Ovary (tissue), 9 donors: ENCODE measurements around the gene GALNT15. TPM values are rescaled to one million over a fixed set of nuclear protein-coding genes. Genes with fewer than 3 reads are reported as not detected.

Source experiments
- DNase-seq, 5 donors: peaks; one replicate each; pipeline ENCODE4 v3.0.0-alpha.2; 2019 to 2020
- H3K27ac ChIP-seq, 2 donors: fragments of 200-600 bp; one replicate each; pipeline versions ENCODE4 v1.5.1 to v1.8.0; 2019 to 2022
- H3K27me3 ChIP-seq: fragments of 200-600 bp; one replicate; pipeline ENCODE4 v1.8.0; 2022
- H3K36me3 ChIP-seq: fragments of 200-600 bp; sonication (generic); one replicate; pipeline ENCODE4 v1.5.1; 2019
- H3K4me1 ChIP-seq: one replicate; pipeline ENCODE4 v1.8.1; 2013; ENCODE audit warnings: mild to moderate bottlenecking, moderate library complexity; ENCODE audit not compliant: insufficient read depth
- H3K4me3 ChIP-seq: fragments of 200-600 bp; sonication (generic); one replicate; pipeline ENCODE4 v1.5.1; 2017
- H3K9me3 ChIP-seq, 2 donors: fragments of 200-600 bp in 1 of 2; sonication (generic) in 1 of 2; one replicate each; pipeline versions ENCODE4 v1.5.1 to v1.8.1; 2013 to 2019; ENCODE audit warnings: mild to moderate bottlenecking in 1 of 2, moderate library complexity in 1 of 2
- CTCF ChIP-seq, 3 donors: fragments of 450-650 bp in 2 of 3; fragments of 200-600 bp in 1 of 3; IDR thresholded peaks; one replicate each; pipeline versions ENCODE4 v1.5.1 to v1.8.0; 2016 to 2022; ENCODE audit warnings: antibody characterized with exemption in 3 of 3, mild to moderate bottlenecking in 1 of 3
- EP300 ChIP-seq: sonication (generic); formaldehyde crosslinking; IDR thresholded peaks from one replicate; pipeline ENCODE4 v1.6.1; 2017; ENCODE audit warnings: antibody characterized with exemption
- POLR2A ChIP-seq: fragments of 450-650 bp; IDR thresholded peaks from one replicate; pipeline ENCODE4 v1.6.1; 2017; ENCODE audit warnings: antibody characterized with exemption, mild to moderate bottlenecking, moderate library complexity
- WGBS, 3 donors: extraction: QIAGEN DNeasy Blood & Tissue Kit in 1 of 3; methylation state at CpG; one replicate each; pipeline versions ENCODE4 v1.1.5 to v1.1.7; 2013 to 2017; 5-methylcytosine and 5-hydroxymethylcytosine counted together
- intact Hi-C, 4 donors: fragments of 100-400 bp; cut with DNase I; formaldehyde crosslinking; loops; one replicate each; pipeline versions ENCODE4 v1.11.0 to v1.15.1; 2022 to 2023
- polyA plus RNA-seq, 2 donors: library from polyadenylated mRNA; stranded (reverse); fragments of 200-250 nt in 1 of 2; fragments of 350-450 nt in 1 of 2; fragmentation: Illumina TruSeq in 1 of 2; extraction: RNeasy Lipid Tissue Mini Kit (QIAGEN cat#74804) in 1 of 2; gene quantifications; one replicate each; pipeline ENCODE4 v1.2.3, GENCODE V29; 2013 to 2014
- total RNA-seq, 7 donors: library from RNA; depleted of rRNA in 2 of 7; stranded (reverse); fragments of >200 nt in 2 of 7; fragmentation: NEBNext Ultra II Directional in 3 of 7; extraction: Animal tissue kit (Norgen Biotek cat#: 25700) in 3 of 7; gene quantifications; one replicate each; pipeline versions ENCODE4 v1.1.0 to v1.2.4, GENCODE V29; 2016 to 2023
- donor health status: DM: no; HTN: no; CAD: no; lungs with moderate emphysema.
- donor health status: DM: no; HTN: no; CAD: no.
- donor health status: Bipolar disorder and iron deficiency.
- donor health status: DM: yes; HTN: yes; CAD: no.
- donor health status: DM: no; HTN: no; CAD: no.
- donor health status: DM: yes; HTN: yes; CAD: no.

Gene GALNT15
- total and polyA plus RNA-seq, 9 donors, result 14.5 to 118 (median 28.5) TPM

GRCh38 chr3:16190704-16191103, 16.2 kb downstream of the GALNT15 start:
- H3K27ac ChIP-seq, result no peak overlapping the region
- H3K4me3 ChIP-seq, result no peak overlapping the region
- no peaks in the 10 kb centered on the region for H3K36me3 ChIP-seq
- intact Hi-C loops, result no loop called here
- no peaks in the 10 kb centered on the region for H3K4me1 ChIP-seq
- no peaks in the 10 kb centered on the region for H3K27me3 ChIP-seq
- 30 to 33% (median 31%) methylated on average over 6 of the region's 6 CpGs for WGBS, 3 donors
- DNase-seq, result peak in 1 of 5 donors; percentile 20
- TF ChIP-seq CTCF (IDR thresholded peaks at IDR 0.05) (no peak), EP300 (no peak), POLR2A (no peak)
- H3K9me3 ChIP-seq, result no peaks in the 10 kb centered on the region

GRCh38 chr3:16191591-16191990, 17.1 kb downstream of the GALNT15 start:
- DNase-seq, result peak in 4 of 5 donors; percentile 40 to 67 (median 58)
- Histone ChIP-seq H3K4me3 (no peak overlapping the region), H3K36me3 (no peaks in the 10 kb centered on the region), H3K27ac (no peak overlapping the region), H3K27me3 (no peaks in the 10 kb centered on the region), H3K4me1 (no peaks in the 10 kb centered on the region), H3K9me3 (no peaks in the 10 kb centered on the region)
- TF ChIP-seq CTCF (IDR thresholded peaks at IDR 0.05) (no peak), POLR2A (no peak), EP300 (no peak)
- intact Hi-C loops, result no loop called here

DNA sequence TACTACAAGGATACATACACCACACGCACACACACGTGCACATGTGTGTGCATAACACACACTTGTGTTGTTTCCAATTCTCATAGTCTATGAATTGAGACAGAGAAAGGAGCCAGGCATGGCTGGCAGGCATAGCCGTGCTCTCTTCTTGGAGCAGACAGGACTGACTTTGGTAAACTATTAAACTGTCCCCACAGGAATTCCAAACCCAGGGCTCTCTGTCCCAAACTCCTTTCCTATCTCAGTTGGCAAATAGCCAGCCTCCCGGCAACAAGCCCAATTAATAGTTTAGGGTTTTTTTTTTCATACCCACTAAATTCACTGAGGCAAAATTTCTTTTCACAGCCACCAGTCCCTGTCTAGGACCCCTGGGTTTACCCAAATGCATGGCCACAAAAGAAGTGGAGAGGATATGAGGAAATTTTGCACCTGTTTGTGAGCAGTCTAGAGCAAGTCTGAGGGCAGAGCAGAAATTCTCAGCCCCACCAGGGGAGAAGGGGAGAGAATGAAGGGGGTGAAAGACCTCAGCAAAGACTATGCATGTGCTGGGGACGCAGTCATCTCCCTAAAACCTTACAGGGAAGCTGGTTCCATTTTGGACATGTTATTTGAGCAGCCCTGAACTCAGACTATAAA, 17.8 kb downstream of the GALNT15 start:
- H3K36me3 ChIP-seq, result no peaks in the 10 kb centered on the region

DNA sequence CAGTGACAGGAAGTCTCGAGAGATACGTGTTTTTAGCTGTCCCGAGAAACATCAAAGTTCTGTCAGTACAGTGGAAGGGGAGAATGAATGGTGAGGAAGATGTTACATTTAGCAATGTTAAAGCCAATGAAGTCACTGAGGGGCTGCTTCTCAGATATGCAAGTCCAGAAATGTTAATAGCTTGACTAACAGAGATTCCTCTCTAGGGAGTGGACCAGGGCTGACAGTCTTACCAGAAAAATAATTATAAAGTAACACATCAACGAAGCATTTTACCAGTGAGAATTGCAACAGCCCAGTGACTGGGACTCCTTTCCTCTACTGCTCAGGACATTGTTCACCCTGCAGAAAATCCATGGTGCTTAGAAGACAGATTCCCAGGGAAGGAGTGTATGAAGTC, 23.9 kb downstream of the GALNT15 start:
- Histone ChIP-seq H3K4me1 (no peaks in the 10 kb centered on the region), H3K36me3 (no peaks in the 10 kb centered on the region), H3K9me3 (no peaks in the 10 kb centered on the region), H3K27ac (no peak overlapping the region), H3K27me3 (no peaks in the 10 kb centered on the region), H3K4me3 (no peak overlapping the region)
- TF ChIP-seq POLR2A (no peak), CTCF (IDR thresholded peaks at IDR 0.05) (no peak), EP300 (no peak)
- WGBS, 3 donors, result 81 to 90% (median 82%) methylated on average over 4 of the region's 4 CpGs
- DNase-seq, result no peak
- intact Hi-C loops, result no loop called here

More for the DNA sequence above, 17.8 kb downstream of the GALNT15 start:
- intact Hi-C loops, result no loop called here
- Histone ChIP-seq H3K4me3 (no peak overlapping the region), H3K9me3 (no peaks in the 10 kb centered on the region), H3K27me3 (no peaks in the 10 kb centered on the region), H3K4me1 (no peaks in the 10 kb centered on the region), H3K27ac (no peak overlapping the region)
- no peak for DNase-seq
- WGBS, 3 donors, result 57 to 63% (median 59%) methylated on average over 5 of the region's 5 CpGs
- TF ChIP-seq POLR2A (no peak), EP300 (no peak), CTCF (IDR thresholded peaks at IDR 0.05) (no peak)
